ENCODE results near the gene HNRNPM.
"Not testable (repeated sequence)": the region's sequence is repeated elsewhere in the genome, so short reads cannot be mapped to it uniquely, and the experiment has no call there.

HNRNPM gene

DNA sequence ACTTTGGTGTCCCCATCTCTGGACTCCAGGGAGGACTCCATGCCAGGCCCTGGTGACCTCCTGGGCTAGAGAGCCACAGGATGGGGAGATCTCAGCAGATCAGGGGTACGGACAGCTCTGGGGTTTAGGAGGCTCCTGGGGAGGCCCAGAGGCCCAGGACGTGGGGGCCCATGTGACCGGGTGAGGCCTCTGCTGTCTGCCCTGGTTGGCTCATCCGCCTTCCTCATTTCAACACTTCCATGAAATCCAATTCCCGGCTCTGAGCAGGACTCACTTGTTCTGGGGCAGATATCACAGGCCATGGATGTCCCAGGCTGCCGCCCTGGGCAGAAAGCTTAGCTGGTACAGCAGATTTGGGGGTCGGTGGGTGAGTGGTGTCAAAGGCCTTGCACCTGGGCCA is 58.7 kb downstream of the HNRNPM start:
- no peak for DNase-seq (ENCODE audit: low read depth, low spot score)
- H3K4me3 ChIP-seq (ENCODE audit: low read length), result no peak overlapping the region

- no peak for DNase-seq (ENCODE audit: low read depth, low spot score)
Observed at GRCh38 chr19:8504171-8504570, 59.4 kb downstream of the HNRNPM start.

GRCh38 chr19:8504919-8505318 is 60.1 kb downstream of the HNRNPM start:
- no peak overlapping the region for H3K4me3 ChIP-seq (ENCODE audit: low read length)

More at GRCh38 chr19:8504171-8504570, 59.4 kb downstream of the HNRNPM start:
- no peak overlapping the region for H3K4me3 ChIP-seq (ENCODE audit: low read length)

GRCh38 chr19:8505680-8506401 is 61.1 kb downstream of the HNRNPM start:
- DNase-seq (ENCODE audit: low read depth, low spot score), result peak; percentile 39
- peak overlapping the region; percentile 54 for H3K4me3 ChIP-seq (ENCODE audit: low read length)

More at GRCh38 chr19:8504919-8505318, 60.1 kb downstream of the HNRNPM start:
- DNase-seq (ENCODE audit: low read depth, low spot score), result no peak

GRCh38 chr19:8506402-8506957 is 61.7 kb downstream of the HNRNPM start:
- peak overlapping the region; percentile 54 for H3K4me3 ChIP-seq (ENCODE audit: low read length)
- no peak for DNase-seq (ENCODE audit: low read depth, low spot score)

- H3K4me3 ChIP-seq (ENCODE audit: low read length), result no peak overlapping the region
- no peak for DNase-seq (ENCODE audit: low read depth, low spot score)
Observed at GRCh38 chr19:8510589-8511115, 65.9 kb downstream of the HNRNPM start.

GRCh38 chr19:8511573-8512101 is 66.9 kb downstream of the HNRNPM start:
- DNase-seq (ENCODE audit: low read depth, low spot score), result no peak
- no peak overlapping the region for H3K4me3 ChIP-seq (ENCODE audit: low read length)

DNA sequence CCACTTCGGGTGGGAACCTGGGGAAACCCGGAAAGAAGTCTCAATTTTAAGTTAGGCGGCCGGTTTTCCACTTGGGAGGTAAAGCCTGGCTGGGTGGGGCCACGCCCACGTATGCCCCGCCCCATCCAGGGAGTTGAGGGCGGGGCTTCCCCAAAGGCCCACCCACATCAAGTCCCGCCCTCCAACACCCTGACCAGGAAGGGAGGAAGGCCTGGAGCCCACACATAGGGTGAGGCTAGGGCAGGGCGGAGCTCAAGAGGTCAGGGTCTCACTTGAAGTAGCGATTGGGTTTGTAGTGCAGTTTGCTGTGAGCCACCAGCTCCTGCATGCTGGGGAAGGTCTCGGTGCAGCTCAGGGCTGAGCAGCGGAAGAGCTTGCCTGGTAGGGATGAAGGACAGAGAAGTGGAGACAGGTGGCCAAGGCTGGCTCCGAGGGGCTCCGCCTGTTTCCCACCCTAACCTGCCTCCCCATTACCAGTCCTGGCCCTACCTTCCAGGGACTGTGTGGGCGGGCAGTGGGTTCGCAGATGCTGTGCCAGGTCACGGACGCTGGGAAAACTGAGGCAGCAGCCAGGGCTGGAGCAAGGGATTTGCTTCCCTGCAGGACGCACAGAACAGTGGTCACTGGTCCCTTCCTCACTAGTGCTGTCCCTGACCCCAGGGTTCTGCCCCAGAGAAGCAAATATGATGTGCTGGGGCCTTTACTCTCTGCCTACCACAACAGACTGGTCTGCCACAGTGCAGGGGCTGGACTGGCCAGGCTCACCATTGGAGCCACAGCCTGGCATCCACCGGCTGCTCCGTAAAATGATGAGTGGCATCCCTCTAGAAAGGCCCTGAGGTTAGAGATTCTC is 67.6 kb downstream of the HNRNPM start:
- peak; percentile 32 for DNase-seq (ENCODE audit: low read depth, low spot score)
- H3K4me3 ChIP-seq (ENCODE audit: low read length), result peak overlapping the region; percentile 77; the same call in 1 of the 2 replicates

DNA sequence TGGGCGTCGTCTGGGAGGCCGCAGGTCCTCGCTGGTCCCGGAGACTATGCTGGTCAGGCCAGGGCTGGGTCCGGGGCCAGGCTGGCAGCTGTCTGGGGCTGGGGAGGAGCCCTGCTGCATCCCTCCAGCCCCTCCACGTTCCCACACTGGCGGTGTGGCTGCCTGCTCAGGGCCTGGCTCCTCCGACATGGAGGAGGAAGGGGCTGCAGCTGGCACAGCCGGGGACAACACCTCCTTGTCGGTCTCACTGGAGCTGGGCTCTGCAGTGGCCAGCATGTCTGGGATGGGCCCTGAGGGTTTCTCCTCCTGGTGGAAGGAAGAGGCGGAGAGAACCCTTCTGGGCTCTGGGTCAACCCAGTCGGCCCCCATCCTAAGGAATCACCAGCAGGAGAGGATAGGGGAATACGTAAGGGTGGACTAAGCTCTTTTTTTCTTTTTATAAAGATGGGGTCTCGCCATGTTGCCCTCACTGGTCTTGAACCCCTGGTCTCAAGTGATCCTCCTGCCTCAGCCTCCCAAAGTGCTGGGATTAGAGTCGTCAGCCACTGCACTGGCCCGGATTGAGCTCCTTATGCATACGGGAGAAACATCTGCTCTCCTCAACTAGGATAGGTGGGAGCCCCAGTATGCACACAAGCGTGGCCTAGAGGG is 68.4 kb downstream of the HNRNPM start:
- H3K4me3 ChIP-seq (ENCODE audit: low read length), result peak overlapping the region; percentile 77

GRCh38 chr19:8513687-8514504 is 69.1 kb downstream of the HNRNPM start, which contains the start of gene ZNF414:
Gene ZNF414, minus strand, starts transcription at chr19:8514167. Its CDS starts 121 bp downstream, at chr19:8514046.
- peak within 1 kb of the TSS; percentile 77 for H3K4me3 ChIP-seq (ENCODE audit: low read length)
- peak; percentile 87 for DNase-seq (ENCODE audit: low read depth, low spot score)

More for the DNA sequence above, 68.4 kb downstream of the HNRNPM start:
- DNase-seq (ENCODE audit: low read depth, low spot score), result no peak

DNA sequence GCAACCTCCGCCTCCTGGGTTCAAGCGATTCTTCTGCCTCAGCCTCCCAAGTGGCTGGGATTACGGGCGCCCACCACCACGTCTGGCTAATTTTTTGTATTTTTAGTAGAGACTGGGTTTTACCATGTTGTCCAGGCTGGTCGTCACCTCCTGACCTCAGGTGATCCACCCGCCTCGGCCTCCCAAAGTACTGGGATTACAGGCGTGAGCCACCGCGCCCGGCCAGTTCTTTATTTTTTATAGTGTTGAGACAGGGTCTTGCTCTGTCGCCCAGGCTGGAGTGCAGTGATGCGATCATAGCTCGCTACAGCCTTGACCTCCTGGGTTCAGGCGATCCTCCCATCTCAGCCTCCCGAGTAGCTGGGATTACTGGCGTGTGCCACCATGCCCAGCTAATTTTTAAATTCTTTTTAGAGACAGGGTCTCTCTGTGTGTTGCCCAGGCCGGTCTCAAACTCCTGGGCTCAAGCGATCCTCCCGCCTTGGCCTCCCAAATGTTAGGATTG is 69.8 kb downstream of the HNRNPM start:
- DNase-seq (ENCODE audit: low read depth, low spot score), result not testable (repeated sequence)
- H3K4me3 ChIP-seq (ENCODE audit: low read length), result peak overlapping the region; percentile 77

DNA sequence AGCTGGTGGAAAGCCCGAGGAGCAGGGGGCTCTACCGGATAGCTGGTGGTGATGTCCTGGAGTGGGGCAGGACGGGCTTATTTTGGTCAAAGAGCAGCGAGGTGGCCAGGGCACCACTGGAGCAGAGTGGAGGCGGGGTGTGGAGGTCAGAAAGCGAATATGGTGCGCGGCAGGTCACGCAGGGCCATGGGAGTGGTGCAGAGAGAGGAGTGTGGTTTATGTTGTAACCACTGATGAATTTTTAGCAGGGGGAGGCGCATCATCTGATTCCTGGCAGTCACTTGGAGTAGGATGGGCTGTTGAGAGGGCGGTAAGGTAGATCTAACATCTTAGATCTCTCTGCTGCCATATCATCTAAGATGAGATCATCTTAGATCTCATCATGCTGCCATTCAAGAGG is 70.5 kb downstream of the HNRNPM start:
- peak; percentile 71 for DNase-seq (ENCODE audit: low read depth, low spot score)
- peak overlapping the region; percentile 15 for H3K4me3 ChIP-seq (ENCODE audit: low read length)

DNA sequence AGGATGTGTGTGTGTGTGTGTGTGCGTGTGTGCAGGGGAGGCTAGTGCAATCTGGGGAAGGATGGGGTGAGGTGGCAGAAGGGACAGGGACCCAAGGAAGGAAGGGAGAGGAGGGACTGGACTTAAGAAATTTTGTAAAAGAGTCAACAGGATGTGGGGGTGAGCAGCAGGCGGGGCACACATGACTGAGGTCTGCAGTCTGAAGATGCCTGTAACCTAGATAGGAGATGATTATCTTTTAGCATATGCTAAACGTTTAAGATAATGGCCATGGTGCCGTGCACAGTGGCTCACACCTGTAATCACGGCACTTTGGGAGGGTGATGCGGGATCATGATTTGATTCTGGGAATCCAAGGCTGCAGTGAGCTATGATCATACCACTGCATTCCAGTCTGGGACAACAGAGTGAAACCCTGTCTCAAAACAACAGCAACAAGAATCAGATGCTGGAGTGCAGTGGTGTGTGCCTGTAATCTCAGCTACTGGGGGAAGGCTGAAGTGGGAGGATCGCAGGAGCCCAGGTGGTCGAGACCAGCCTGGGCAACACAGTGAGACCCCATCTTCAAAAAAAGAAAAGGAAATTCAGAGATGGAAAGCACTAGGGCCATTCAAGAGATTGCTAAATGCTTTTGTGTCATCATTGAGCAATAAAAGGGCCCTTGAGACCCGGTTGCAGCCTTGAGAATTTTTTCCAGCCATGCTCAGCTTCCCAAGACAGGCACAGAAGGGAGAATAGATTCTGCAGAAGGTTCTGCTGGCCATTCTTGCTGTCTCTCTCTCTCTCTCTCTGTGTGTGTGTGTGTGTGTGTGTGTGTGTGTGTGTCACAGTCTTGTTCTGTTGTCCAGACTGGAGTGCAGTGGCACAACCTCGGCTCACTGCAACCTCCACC is 73.0 kb downstream of the HNRNPM start:
- H3K4me3 ChIP-seq (ENCODE audit: low read length), result no peak overlapping the region
- peak; percentile 72 for DNase-seq (ENCODE audit: low read depth, low spot score)

DNA sequence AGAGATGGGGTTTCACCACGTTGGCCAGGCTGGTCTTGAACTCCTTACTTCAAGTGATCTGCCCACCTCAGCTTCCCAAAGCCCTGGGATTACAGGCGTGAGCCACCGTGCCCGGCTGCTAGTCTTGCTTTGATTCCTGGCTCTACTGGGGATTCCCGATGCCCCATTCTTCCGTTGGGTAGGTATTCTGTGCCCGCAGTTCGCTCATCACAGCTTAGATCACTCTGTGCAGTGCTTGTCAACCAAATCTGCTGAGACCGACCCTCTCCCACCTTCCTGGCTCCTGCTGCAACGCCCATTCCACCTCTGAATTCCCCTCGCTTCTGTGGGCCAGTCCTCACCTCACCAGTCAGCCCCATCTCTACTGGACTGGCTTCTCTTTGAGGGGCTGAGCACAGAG is 73.8 kb downstream of the HNRNPM start:
- no peak for DNase-seq (ENCODE audit: low read depth, low spot score)
- H3K4me3 ChIP-seq (ENCODE audit: low read length), result no peak overlapping the region

DNA sequence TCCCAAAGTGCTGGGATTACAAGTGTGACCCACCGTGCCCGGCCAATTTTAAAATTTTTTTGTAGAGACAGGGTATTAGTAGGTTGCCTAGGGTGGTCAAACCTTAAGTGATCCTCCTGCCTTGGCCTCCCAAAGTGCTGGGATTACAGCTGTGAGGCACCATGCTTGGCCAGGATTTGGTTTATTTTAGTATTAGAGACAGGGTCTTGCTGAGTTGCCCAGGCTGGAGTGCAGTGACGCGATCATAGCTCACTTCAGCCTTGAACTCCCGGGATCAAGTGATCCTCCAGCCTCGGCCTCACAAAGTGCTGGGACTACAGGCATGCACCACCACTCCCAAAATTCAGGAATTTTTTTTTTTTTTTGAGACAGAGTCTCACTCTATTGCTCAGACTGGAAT is 74.6 kb downstream of the HNRNPM start:
- no peak for DNase-seq (ENCODE audit: low read depth, low spot score)
- no peak overlapping the region for H3K4me3 ChIP-seq (ENCODE audit: low read length)

- no peak for DNase-seq (ENCODE audit: low read depth, low spot score)
- H3K4me3 ChIP-seq (ENCODE audit: low read length), result no peak overlapping the region
Observed at GRCh38 chr19:8525401-8525684, 80.6 kb downstream of the HNRNPM start.
